T-helper 1 cell treated with Interleukin-12 subunit alpha and Interleukin-12 subunit beta and Interleukin-4 antibody, amounts not matched to agents 30 μg/mL and 1 μg/mL, for 36 hours (primary cell): Measurements from ENCODE around the gene MISP.
"Not testable (repeated sequence)": the region's sequence is repeated elsewhere in the genome, so short reads cannot be mapped to it uniquely, and the experiment has no call there.

Source experiments
- H3K27ac Mint-ChIP-seq: one replicate; pipeline ENCODE4 v1.8.0; 2021; ENCODE audit warnings: mild to moderate bottlenecking, mixed read lengths
- H3K27me3 Mint-ChIP-seq: one replicate; pipeline ENCODE4 v1.8.0; 2021; ENCODE audit warnings: low read depth, mixed read lengths
- H3K36me3 Mint-ChIP-seq: one replicate; pipeline ENCODE4 v1.8.0; 2021; ENCODE audit warnings: low read depth, mixed read lengths
- H3K4me1 Mint-ChIP-seq: one replicate; pipeline ENCODE4 v1.8.0; 2021; ENCODE audit warnings: low read depth, mixed read lengths
- H3K4me3 Mint-ChIP-seq: one replicate; pipeline ENCODE4 v1.8.0; 2021; ENCODE audit warnings: mild to moderate bottlenecking, moderate library complexity, mixed read lengths
- H3K9me3 Mint-ChIP-seq: one replicate; pipeline ENCODE4 v1.8.0; 2021; ENCODE audit warnings: mixed read lengths

Gene MISP

GRCh38 chr19:718991-719512 lies 31.9 kb upstream of the MISP start:
- Mint-ChIP-seq H3K27ac (no peak overlapping the region), H3K9me3 (no peaks in the 10 kb centered on the region), H3K36me3 (no peaks in the 10 kb centered on the region), H3K27me3 (peaks cover 24% of the 10 kb centered on the region), H3K4me1 (no peaks in the 10 kb centered on the region), H3K4me3 (no peak overlapping the region)

- Mint-ChIP-seq H3K36me3 (no peaks in the 10 kb centered on the region), H3K27ac (no peak overlapping the region), H3K27me3 (peaks cover 24% of the 10 kb centered on the region), H3K9me3 (no peaks in the 10 kb centered on the region), H3K4me1 (no peaks in the 10 kb centered on the region), H3K4me3 (no peak overlapping the region)
Observed at GRCh38 chr19:719636-720344, 31.1 kb upstream of the MISP start.

DNA sequence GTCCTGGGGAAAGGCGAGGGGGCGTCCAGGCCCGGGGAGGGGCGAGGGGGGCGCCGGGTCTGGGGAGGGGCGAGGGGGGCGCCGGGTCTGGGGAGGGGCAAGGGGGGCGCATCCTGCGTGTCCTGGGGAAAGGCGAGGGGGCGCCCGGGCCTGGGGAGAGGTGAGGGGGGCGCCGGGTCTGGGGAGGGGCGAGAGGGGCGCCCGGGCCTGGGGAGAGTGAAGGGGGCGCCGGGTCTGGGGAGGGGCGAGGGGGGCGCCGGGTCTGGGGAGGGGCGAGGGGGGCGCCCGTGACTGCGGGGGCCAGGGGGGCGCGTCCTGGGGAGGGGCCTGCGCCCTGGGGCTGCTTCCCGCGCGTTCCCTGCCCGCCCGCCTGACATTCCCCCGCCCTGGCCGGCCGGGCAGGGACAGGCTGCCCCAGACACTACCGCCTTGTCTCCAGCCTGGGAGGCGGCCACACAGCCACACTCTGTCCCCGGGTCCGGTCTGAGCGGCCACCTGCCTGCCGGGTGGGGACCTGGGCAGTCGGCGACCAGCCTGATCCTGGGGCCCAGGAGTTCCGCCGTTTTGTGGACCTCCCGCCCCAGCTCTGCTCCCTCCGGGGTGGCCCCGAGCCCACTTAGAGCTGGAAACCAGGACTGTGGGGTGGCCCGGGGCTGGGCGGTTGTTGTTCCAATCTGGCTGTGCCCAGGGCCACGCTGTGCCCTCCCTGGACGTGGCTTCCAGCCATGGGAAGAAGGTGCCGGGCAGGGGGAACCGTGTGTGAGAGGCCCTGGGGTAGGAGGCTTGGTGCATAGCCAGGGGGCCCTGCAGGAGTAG lies 30.4 kb upstream of the MISP start:
- Mint-ChIP-seq H3K27ac (no peak overlapping the region), H3K27me3 (peaks cover 20% of the 10 kb centered on the region), H3K4me1 (no peaks in the 10 kb centered on the region), H3K36me3 (no peaks in the 10 kb centered on the region), H3K4me3 (no peak overlapping the region), H3K9me3 (no peaks in the 10 kb centered on the region)

- H3K27me3 Mint-ChIP-seq: peaks cover 15% of the 10 kb centered on the region
- no peaks in the 10 kb centered on the region for H3K9me3 Mint-ChIP-seq
- no peak overlapping the region for H3K4me3 Mint-ChIP-seq
- no peak overlapping the region for H3K27ac Mint-ChIP-seq
- H3K4me1 Mint-ChIP-seq: no peaks in the 10 kb centered on the region
- no peaks in the 10 kb centered on the region for H3K36me3 Mint-ChIP-seq
Observed at GRCh38 chr19:722553-723101, 28.3 kb upstream of the MISP start.

DNA sequence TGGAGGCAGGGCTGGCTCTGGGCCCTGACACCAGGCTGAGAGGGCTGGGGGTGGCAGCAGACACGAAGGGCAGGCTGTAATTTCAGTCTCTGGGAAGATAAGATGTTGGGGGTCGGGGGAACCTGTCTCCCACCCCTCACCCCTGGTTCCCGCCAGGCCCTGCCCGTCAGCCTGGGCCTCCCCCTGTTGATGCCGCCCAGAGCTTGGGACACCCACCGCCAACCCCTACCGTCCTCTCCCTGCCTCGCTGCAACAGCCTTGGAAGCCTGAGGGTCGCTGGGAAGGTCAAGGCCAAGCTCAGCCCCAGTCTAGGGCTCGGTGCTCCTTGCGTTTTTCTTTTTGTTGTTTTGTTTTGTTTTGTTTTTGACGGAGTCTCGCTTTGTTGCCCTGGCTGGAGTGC lies 27.7 kb upstream of the MISP start:
- Mint-ChIP-seq H3K4me1 (no peaks in the 10 kb centered on the region), H3K4me3 (no peak overlapping the region), H3K27me3 (peaks cover 9% of the 10 kb centered on the region), H3K9me3 (no peaks in the 10 kb centered on the region), H3K36me3 (no peaks in the 10 kb centered on the region), H3K27ac (no peak overlapping the region)

GRCh38 chr19:723714-724113 lies 27.2 kb upstream of the MISP start:
- no peak overlapping the region for H3K27ac Mint-ChIP-seq

DNA sequence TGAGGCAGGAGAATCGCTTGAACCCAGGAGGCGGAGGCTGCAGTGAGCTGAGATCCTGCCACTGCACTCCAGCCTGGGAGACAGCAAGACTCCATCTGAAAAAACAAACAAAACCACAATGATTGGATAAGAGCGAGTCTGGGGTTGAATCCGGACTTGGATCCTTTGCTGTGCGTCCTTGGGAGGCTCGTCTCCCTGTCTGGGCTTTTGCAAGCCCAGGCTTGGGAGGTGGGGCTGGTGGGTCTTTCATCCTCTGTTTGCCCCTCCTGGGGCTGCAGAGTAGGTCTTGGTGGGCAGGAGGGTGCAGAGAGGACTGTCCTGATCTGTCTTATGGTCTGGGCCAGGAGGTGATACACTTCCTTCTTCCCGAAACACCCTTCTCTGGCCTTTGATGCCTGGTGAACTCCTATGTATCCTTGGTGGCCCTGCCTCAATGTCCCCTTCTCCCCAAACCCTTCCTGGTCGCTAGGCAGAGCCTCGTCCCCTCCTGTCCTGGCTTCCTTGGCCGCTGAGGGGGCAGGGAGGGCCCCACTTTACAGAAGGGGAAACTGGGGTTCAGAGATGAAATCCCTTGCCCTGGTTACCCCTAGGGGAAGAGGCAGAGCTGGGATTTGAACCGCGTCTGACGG lies 25.3 kb upstream of the MISP start:
- Mint-ChIP-seq H3K27me3 (peaks cover 3% of the 10 kb centered on the region), H3K4me3 (no peak overlapping the region), H3K4me1 (no peaks in the 10 kb centered on the region), H3K36me3 (no peaks in the 10 kb centered on the region), H3K27ac (no peak overlapping the region), H3K9me3 (no peaks in the 10 kb centered on the region)

More at GRCh38 chr19:723714-724113, 27.2 kb upstream of the MISP start:
- H3K4me1 Mint-ChIP-seq: no peaks in the 10 kb centered on the region
- H3K27me3 Mint-ChIP-seq: peaks cover 4% of the 10 kb centered on the region
- H3K36me3 Mint-ChIP-seq: no peaks in the 10 kb centered on the region
- H3K9me3 Mint-ChIP-seq: no peaks in the 10 kb centered on the region
- H3K4me3 Mint-ChIP-seq: no peak overlapping the region

DNA sequence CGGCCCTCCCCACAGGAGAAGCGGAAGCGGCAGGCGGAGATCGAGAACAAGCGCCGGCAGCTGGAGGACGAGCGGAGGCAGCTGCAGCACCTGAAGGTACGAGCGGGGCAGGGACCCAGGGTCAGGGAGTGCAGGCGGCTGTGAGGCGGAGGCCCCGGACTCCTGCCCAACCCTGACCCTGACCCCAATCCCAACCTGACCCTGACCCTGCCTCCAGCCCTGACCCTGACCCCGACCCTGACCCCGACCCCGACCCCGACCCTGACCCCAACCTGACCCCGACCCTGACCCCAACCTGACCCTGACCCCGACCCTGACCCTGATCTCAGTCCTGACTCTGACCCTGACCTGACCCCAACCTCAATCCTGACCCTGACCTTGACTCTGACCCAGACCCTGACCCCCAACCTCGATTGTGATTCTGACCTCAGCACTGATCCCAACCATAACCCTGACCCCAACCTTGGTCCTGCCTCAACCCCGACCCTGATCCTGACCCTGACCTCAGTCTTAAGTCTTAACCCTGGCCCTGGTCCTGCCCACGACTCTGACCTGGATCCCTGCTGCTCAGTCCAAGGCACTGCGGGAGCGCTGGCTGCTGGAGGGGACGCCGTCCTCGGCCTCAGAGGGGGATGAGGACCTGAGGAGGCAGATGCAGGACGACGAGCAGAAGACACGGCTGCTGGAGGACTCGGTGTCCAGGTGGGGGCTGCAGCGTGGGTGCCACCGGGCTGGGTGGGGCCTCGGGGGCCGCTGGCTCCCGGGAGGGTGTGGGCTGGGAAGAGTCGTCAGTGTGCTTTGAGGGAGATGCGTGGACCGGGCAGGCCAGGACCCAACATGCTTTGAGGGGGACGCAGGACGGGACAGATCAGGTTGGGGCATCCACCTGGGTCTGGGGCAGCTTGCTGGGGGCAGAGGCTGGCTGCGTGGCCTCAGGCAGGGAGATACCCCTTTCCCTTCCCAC lies 23.6 kb upstream of the MISP start:
- Mint-ChIP-seq H3K9me3 (no peaks in the 10 kb centered on the region), H3K27ac (no peak overlapping the region), H3K4me1 (no peaks in the 10 kb centered on the region)

GRCh38 chr19:728011-728410 lies 22.9 kb upstream of the MISP start:
- Mint-ChIP-seq H3K4me3 (no peak overlapping the region), H3K27ac (no peak overlapping the region), H3K36me3 (no peaks in the 10 kb centered on the region)

More for the DNA sequence above, 23.6 kb upstream of the MISP start:
- Mint-ChIP-seq H3K27me3 (no peaks in the 10 kb centered on the region), H3K36me3 (no peaks in the 10 kb centered on the region), H3K4me3 (no peak overlapping the region)

GRCh38 chr19:729564-729963 lies 21.3 kb upstream of the MISP start:
- H3K27me3 Mint-ChIP-seq, H3K27ac Mint-ChIP-seq, H3K4me3 Mint-ChIP-seq, H3K9me3 Mint-ChIP-seq, H3K36me3 Mint-ChIP-seq, H3K4me1 Mint-ChIP-seq: not testable (repeated sequence)

More at GRCh38 chr19:728011-728410, 22.9 kb upstream of the MISP start:
- no peaks in the 10 kb centered on the region for H3K27me3 Mint-ChIP-seq
- H3K9me3 Mint-ChIP-seq: no peaks in the 10 kb centered on the region
- peaks cover under 1% of the 10 kb centered on the region for H3K4me1 Mint-ChIP-seq

DNA sequence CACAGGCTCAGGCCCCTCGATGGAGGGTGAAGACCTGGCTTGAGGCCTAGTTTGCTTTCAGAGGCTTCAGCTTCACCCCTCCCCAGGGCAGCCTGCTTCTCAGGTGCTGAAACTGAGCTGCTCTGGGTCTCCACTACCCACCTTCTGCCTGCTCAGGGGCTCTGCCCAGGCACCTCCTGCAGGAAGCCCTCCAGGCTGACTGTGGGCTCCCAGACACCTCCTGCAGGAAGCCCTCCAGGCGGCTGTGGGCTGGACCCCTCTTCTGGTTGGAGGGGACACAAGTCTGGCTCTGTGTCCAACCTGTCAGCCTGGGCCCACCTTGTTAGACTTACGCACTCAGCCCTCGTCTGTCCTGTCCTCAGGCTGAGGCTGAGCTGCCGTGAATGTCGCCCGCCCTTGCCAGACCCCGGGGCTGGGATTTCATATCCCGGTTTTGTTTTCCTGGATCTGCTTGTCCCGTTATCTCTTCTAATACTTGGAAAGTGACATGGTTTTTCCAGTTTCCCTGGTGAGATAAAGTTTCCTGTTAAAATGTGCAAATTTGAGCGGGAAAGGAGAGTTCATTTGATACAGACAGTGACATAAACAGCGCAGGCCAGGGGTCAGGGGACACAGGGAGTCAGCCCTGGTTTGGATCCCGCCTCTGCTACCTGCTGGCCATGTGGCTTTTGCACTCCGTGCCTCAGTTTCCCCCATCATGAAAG lies 20.8 kb upstream of the MISP start:
- no peaks in the 10 kb centered on the region for H3K27me3 Mint-ChIP-seq
- no peaks in the 10 kb centered on the region for H3K9me3 Mint-ChIP-seq
- no peaks in the 10 kb centered on the region for H3K36me3 Mint-ChIP-seq
- no peak overlapping the region for H3K27ac Mint-ChIP-seq
- H3K4me1 Mint-ChIP-seq: peaks cover 8% of the 10 kb centered on the region
- H3K4me3 Mint-ChIP-seq: no peak overlapping the region

GRCh38 chr19:731000-731399 lies 19.9 kb upstream of the MISP start:
- H3K4me1 Mint-ChIP-seq: peaks cover 8% of the 10 kb centered on the region
- H3K27me3 Mint-ChIP-seq: no peaks in the 10 kb centered on the region
- no peaks in the 10 kb centered on the region for H3K36me3 Mint-ChIP-seq
- H3K27ac Mint-ChIP-seq: no peak overlapping the region
- no peak overlapping the region for H3K4me3 Mint-ChIP-seq
- no peaks in the 10 kb centered on the region for H3K9me3 Mint-ChIP-seq
